IMR-90 (cell line): ENCODE data around the gene CYP2J2. TPM values are rescaled to one million over a fixed set of nuclear protein-coding genes. Genes with fewer than 3 reads are reported as not detected.

Experiments used
- ATAC-seq: fragments of 200-7000 bp; cut with Tn5 transposase; 2 replicates; pipeline ENCODE4 v1.9.1; 2020; ENCODE audit warnings: low read depth, mild to moderate bottlenecking, moderate library complexity
- BruUV-seq: library from RNA; stranded (reverse); fragments of 400-500 nt; replicated peaks from 2 replicates; lab custom pipeline; 2021; lab: Mats Ljungman, UMichigan
- CTCF ChIA-PET: fragments of 300-600 bp; formaldehyde crosslinking; extraction: SDS; loops from one replicate; lab custom pipeline; 2021; ENCODE audit warnings: antibody characterized with exemption; lab: Yijun Ruan, JAX
- POLR2A ChIA-PET: fragments of 300-600 bp; sonication (Branson Sonifier 250); formaldehyde crosslinking; loops from one replicate; lab custom pipeline; 2022; ENCODE audit warnings: antibody characterized with exemption; ENCODE audit not compliant: unreplicated experiment; lab: Charles Lee
- DNase-seq: peaks from one replicate; pipeline ENCODE4 v3.0.0; 2013
- H2AFZ ChIP-seq: replicated peaks from 2 replicates; pipeline ENCODE3; 2013; ENCODE audit warnings: low read length, mild to moderate bottlenecking; ENCODE audit not compliant: poor library complexity
- H2AK5ac ChIP-seq: 2 replicates; pipeline ENCODE4 v1.6.1; 2013; ENCODE audit warnings: low read depth, low read length, inconsistent platforms
- H2AK9ac ChIP-seq: replicated peaks from 2 replicates; pipeline ENCODE3; 2013; ENCODE audit warnings: mild to moderate bottlenecking, low read depth, low read length, moderate library complexity; ENCODE audit not compliant: poor library complexity
- H2BK120ac ChIP-seq: 2 replicates; pipeline ENCODE4 v1.6.1; 2013; ENCODE audit warnings: low read depth, low read length, inconsistent platforms
- H2BK15ac ChIP-seq: 3 replicates; pipeline ENCODE4 v1.6.1; 2013; ENCODE audit warnings: low read depth, low read length, inconsistent platforms
- H2BK20ac ChIP-seq: 2 replicates; pipeline ENCODE4 v1.6.1; 2013; ENCODE audit warnings: low read depth, mild to moderate bottlenecking, inconsistent platforms, low read length, moderate library complexity
- H2BK5ac ChIP-seq: 2 replicates; pipeline ENCODE4 v1.6.1; 2013; ENCODE audit warnings: mild to moderate bottlenecking, low read depth, low read length, inconsistent platforms; ENCODE audit not compliant: poor library complexity, severe bottlenecking
- H3K14ac ChIP-seq: replicated peaks from 2 replicates; pipeline ENCODE4 v1.6.1; 2013; ENCODE audit warnings: low read depth, low read length, inconsistent platforms
- H3K18ac ChIP-seq: 2 replicates; pipeline ENCODE4 v1.6.1; 2013; ENCODE audit warnings: low read depth, low read length, control low read depth
- H3K23ac ChIP-seq: 2 replicates; pipeline ENCODE4 v1.6.1; 2013; ENCODE audit warnings: low read depth, low read length, inconsistent platforms
- H3K27ac ChIP-seq: 2 replicates; pipeline ENCODE4 v1.5.1; 2013; ENCODE audit warnings: mild to moderate bottlenecking, control low read depth, low read length; ENCODE audit not compliant: insufficient read depth
- H3K27me3 ChIP-seq: 2 replicates; pipeline ENCODE4 v1.6.1; 2013; ENCODE audit warnings: low read length; ENCODE audit not compliant: control insufficient read depth, insufficient read depth
- H3K36me3 ChIP-seq: 2 replicates; pipeline ENCODE4 v1.6.1; 2013; ENCODE audit warnings: low read length, mixed read lengths; ENCODE audit not compliant: control insufficient read depth, insufficient read depth
- H3K4ac ChIP-seq: 2 replicates; pipeline ENCODE4 v1.6.1; 2013; ENCODE audit warnings: low read depth, low read length, inconsistent platforms
- H3K4me1 ChIP-seq: 2 replicates; pipeline ENCODE4 v1.6.1; 2013; ENCODE audit warnings: low read length, mixed read lengths; ENCODE audit not compliant: control insufficient read depth, insufficient read depth
- H3K4me2 ChIP-seq: 2 replicates; pipeline ENCODE4 v1.6.1; 2013; ENCODE audit warnings: low read depth, mild to moderate bottlenecking, control low read depth, low read length, moderate library complexity
- H3K4me3 ChIP-seq: 2 replicates; pipeline ENCODE4 v1.5.1; 2013; ENCODE audit warnings: low read depth, mild to moderate bottlenecking, control low read depth, low read length, moderate library complexity; ENCODE audit not compliant: insufficient read depth
- H3K56ac ChIP-seq: 2 replicates; pipeline ENCODE4 v1.6.1; 2013; ENCODE audit warnings: low read length, inconsistent platforms; ENCODE audit not compliant: insufficient read depth; ENCODE audit errors: extremely low read depth
- H3K79me1 ChIP-seq, 2 experiments: 2 replicates each; pipeline ENCODE4 v1.6.1; 2013; ENCODE audit warnings: low read length in 2 of 2, inconsistent platforms in 1 of 2, low read depth in 1 of 2
- H3K9ac ChIP-seq: 2 replicates; pipeline ENCODE4 v1.6.1; 2013; ENCODE audit warnings: low read depth, low read length, control low read depth
- H3K9me1 ChIP-seq: 2 replicates; pipeline ENCODE4 v1.6.1; 2013; ENCODE audit warnings: low read length, inconsistent platforms; ENCODE audit not compliant: insufficient read depth
- H3K9me3 ChIP-seq: 2 replicates; pipeline ENCODE4 v1.6.1; 2013; ENCODE audit warnings: low read length; ENCODE audit not compliant: control insufficient read depth, insufficient read depth
- H4K20me1 ChIP-seq: 2 replicates; pipeline ENCODE4 v1.6.1; 2013; ENCODE audit warnings: low read length, inconsistent platforms; ENCODE audit not compliant: insufficient read depth
- H4K5ac ChIP-seq: 2 replicates; pipeline ENCODE4 v1.6.1; 2013; ENCODE audit warnings: mild to moderate bottlenecking, low read depth, low read length, control low read depth
- H4K8ac ChIP-seq, 2 experiments: 2 replicates each; pipeline ENCODE4 v1.6.1; 2013; ENCODE audit warnings: low read depth in 2 of 2, low read length in 2 of 2, control low read depth in 1 of 2, inconsistent platforms in 1 of 2
- H4K91ac ChIP-seq: 2 replicates; pipeline ENCODE4 v1.6.1; 2013; ENCODE audit warnings: low read depth, low read length, inconsistent platforms; ENCODE audit not compliant: insufficient read depth
- BHLHE40 ChIP-seq: fragments of 150-350 bp; IDR thresholded peaks from 2 replicates; pipeline ENCODE4 v1.6.1; 2016; ENCODE audit warnings: mild to moderate bottlenecking, low read depth, low read length
- CHD1 ChIP-seq: IDR thresholded peaks from 2 replicates; pipeline ENCODE4 v1.6.1; 2012; ENCODE audit warnings: low read depth, low read length, improper control_type of control experiment
- FOS ChIP-seq: fragments of 150-350 bp; IDR thresholded peaks from 2 replicates; pipeline ENCODE4 v1.6.1; 2016; ENCODE audit warnings: low read depth, low read length
- MAFK ChIP-seq: IDR thresholded peaks from 2 replicates; pipeline ENCODE4 v1.6.1; 2012; ENCODE audit warnings: low read depth, low read length, improper control_type of control experiment
- MXI1 ChIP-seq: IDR thresholded peaks from 2 replicates; pipeline ENCODE4 v1.6.1; 2012; ENCODE audit warnings: low read depth, mild to moderate bottlenecking, low read length, moderate library complexity, borderline replicate concordance
- NFE2L2 ChIP-seq: fragments of 150-350 bp; IDR thresholded peaks from 2 replicates; pipeline ENCODE4 v1.6.1; 2016; ENCODE audit warnings: low read depth, mild to moderate bottlenecking, low read length
- SMC3 ChIP-seq: fragments of 150-350 bp; IDR thresholded peaks from 2 replicates; pipeline ENCODE4 v1.6.1; 2016; ENCODE audit warnings: low read depth, mild to moderate bottlenecking, antibody characterized with exemption, low read length, moderate library complexity
- WGBS, 2 experiments: methylation state at CpG; one replicate each; pipeline versions ENCODE4 v1.1.5 to v1.1.7; 2013; ENCODE audit warnings: missing lambda C conversion rate in 2 of 2; ENCODE audit not compliant: insufficient read length in 1 of 2; ENCODE audit errors: extremely low coverage in 2 of 2; 5-methylcytosine and 5-hydroxymethylcytosine counted together
- dilution Hi-C: fragments of 300-500 bp; cut with HindIII; formaldehyde crosslinking; loops from one replicate; pipeline ENCODE4 v1.14.3; 2018; ENCODE audit warnings: low sequenced_read_pairs; ENCODE audit not compliant: unreplicated experiment
- in situ Hi-C: fragments of 300-500 bp; cut with MboI; formaldehyde crosslinking; loops from 3 replicates; pipeline ENCODE4 v1.14.3; 2019; ENCODE audit warnings: low sequenced_read_pairs, inconsistent platforms, mixed read lengths
- intact Hi-C: fragments of 100-400 bp; cut with micrococcal nuclease; formaldehyde crosslinking; loops from 2 replicates; pipeline ENCODE4 v1.10.0; 2022
- polyA plus RNA-seq, 3 experiments: library from polyadenylated mRNA; depleted of rRNA; stranded (reverse); fragments of >200 nt; gene quantifications; 2 replicates each; pipeline ENCODE4 v1.2.3, GENCODE V29; 2012; ENCODE audit warnings: low replicate concordance in 1 of 3
- total RNA-seq: library from RNA; depleted of rRNA; stranded (reverse); fragments of >200 nt; gene quantifications from 2 replicates; pipeline ENCODE4 v1.2.3, GENCODE V29; 2012
- TF ChIP-seq, protein P1 (sequence below): fragments of 150-350 bp; IDR thresholded peaks from 2 replicates; pipeline ENCODE4 v1.6.1; 2017; ENCODE audit warnings: mild to moderate bottlenecking, antibody characterized with exemption, low read length, low read depth
- TF ChIP-seq, protein P2 (sequence below): fragments of 150-350 bp; IDR thresholded peaks from 2 replicates; pipeline ENCODE4 v1.6.1; 2016; ENCODE audit warnings: low read depth, mild to moderate bottlenecking, low read length, moderate library complexity, borderline replicate concordance

CYP2J2 gene
- total and polyA plus RNA-seq, 2 of the 4 experiments (the other 2 are of a cell fraction) = 0.18 TPM; not detected in 1

DNA sequence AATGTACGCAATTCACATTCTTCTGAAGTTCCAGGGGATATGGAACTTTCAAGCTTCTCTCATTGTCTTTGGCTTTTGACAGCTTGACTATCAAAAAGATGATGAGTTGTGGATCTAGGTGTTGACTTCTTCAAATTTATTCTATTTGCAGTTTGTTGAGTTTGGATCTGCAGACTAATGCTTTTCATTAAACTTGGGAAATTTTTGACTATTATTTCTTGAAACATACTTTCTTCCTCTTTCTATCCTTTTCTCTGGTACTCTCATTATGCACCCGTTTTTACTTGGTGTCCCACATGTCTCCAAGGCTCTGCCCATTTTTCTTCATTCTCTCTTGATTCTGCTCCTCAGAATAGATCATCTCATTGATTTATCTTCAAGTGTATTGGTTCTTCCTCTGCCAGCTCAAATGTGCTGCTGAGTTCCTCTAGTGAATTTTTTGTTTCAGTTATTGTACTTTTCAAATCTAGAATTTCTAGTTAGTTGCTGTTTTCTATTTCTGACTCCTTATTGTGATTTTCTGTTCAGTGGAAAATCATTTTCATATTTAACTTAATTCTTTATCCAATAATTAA is 49.4 kb downstream of the CYP2J2 start:
- Histone ChIP-seq H2AFZ (no peak overlapping the region), H4K91ac (no peak overlapping the region), H3K4me2 (no peak overlapping the region), H2BK20ac (no peak overlapping the region), H3K27ac (no peak overlapping the region), H3K36me3 (no peaks in the 10 kb centered on the region), H2AK9ac (no peak overlapping the region), H4K20me1 (no peaks in the 10 kb centered on the region), H3K4me3 (no peak overlapping the region), H4K5ac (no peak overlapping the region), H2BK15ac (no peak overlapping the region), H3K27me3 (peaks cover 4% of the 10 kb centered on the region; the same call in 1 of the 2 replicates), H3K79me1 (no peaks in the 10 kb centered on the region), H3K56ac (no peak overlapping the region), H3K14ac (no peak overlapping the region), H2AK5ac (no peak overlapping the region), H3K18ac (no peak overlapping the region), H2BK120ac (no peak overlapping the region), H3K4ac (no peak overlapping the region), H3K9me3 (no peaks in the 10 kb centered on the region; the same call in 1 of the 2 replicates), H3K9me1 (no peaks in the 10 kb centered on the region), H2BK5ac (no peak overlapping the region), H3K23ac (no peak overlapping the region), H3K4me1 (no peaks in the 10 kb centered on the region), H3K9ac (no peak overlapping the region), H4K8ac (no peak overlapping the region)
- TF ChIP-seq MAFK (no peak), NFE2L2 (no peak), MXI1 (no peak), BHLHE40 (no peak), CHD1 (no peak), FOS (no peak), SMC3 (no peak)
- TF ChIP-seq, protein P1, sequence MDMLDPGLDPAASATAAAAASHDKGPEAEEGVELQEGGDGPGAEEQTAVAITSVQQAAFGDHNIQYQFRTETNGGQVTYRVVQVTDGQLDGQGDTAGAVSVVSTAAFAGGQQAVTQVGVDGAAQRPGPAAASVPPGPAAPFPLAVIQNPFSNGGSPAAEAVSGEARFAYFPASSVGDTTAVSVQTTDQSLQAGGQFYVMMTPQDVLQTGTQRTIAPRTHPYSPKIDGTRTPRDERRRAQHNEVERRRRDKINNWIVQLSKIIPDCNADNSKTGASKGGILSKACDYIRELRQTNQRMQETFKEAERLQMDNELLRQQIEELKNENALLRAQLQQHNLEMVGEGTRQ = no peak
- TF ChIP-seq, protein P2, sequence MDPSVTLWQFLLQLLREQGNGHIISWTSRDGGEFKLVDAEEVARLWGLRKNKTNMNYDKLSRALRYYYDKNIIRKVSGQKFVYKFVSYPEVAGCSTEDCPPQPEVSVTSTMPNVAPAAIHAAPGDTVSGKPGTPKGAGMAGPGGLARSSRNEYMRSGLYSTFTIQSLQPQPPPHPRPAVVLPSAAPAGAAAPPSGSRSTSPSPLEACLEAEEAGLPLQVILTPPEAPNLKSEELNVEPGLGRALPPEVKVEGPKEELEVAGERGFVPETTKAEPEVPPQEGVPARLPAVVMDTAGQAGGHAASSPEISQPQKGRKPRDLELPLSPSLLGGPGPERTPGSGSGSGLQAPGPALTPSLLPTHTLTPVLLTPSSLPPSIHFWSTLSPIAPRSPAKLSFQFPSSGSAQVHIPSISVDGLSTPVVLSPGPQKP = no peak
- WGBS, 2 experiments = no CpG with 5 or more reads among the region's 2 CpGs
- no TSS peak for BruUV-seq
- ATAC-seq (no peak), DNase-seq (no peak)
- intact Hi-C loops (no loop called here), dilution Hi-C loops (no loop called here), in situ Hi-C loops (no loop called here)
- CTCF ChIA-PET = no interaction called here
- POLR2A ChIA-PET = no interaction called here
